Measurements from ENCODE around the gene NRXN3.

The NRXN3 gene

GRCh38 chr14:79581912-79582576 is 1411.9 kb downstream of the NRXN3 start:
- peak; percentile 70 for DNase-seq (ENCODE audit: low read depth)

- DNase-seq (ENCODE audit: low read depth): peak; percentile 81
Observed at GRCh38 chr14:79583738-79584408, 1413.7 kb downstream of the NRXN3 start.

GRCh38 chr14:79584679-79585078 is 1414.5 kb downstream of the NRXN3 start:
- peak; percentile 96 for DNase-seq (ENCODE audit: low read depth)

GRCh38 chr14:79585845-79586244 is 1415.7 kb downstream of the NRXN3 start:
- DNase-seq (ENCODE audit: low read depth): peak; percentile 67

- no peak for DNase-seq (ENCODE audit: low read depth)
Observed at GRCh38 chr14:79586416-79586815, 1416.2 kb downstream of the NRXN3 start.

- no peak for DNase-seq (ENCODE audit: low read depth)
Observed at GRCh38 chr14:79586989-79587598, 1416.9 kb downstream of the NRXN3 start.

- no peak for DNase-seq (ENCODE audit: low read depth)
Observed at GRCh38 chr14:79587875-79588274, 1417.7 kb downstream of the NRXN3 start.

GRCh38 chr14:79588398-79588797 is 1418.2 kb downstream of the NRXN3 start:
- no peak for DNase-seq (ENCODE audit: low read depth)

GRCh38 chr14:79596551-79596950 is 1426.4 kb downstream of the NRXN3 start:
- peak; percentile 83 for DNase-seq (ENCODE audit: low read depth)

GRCh38 chr14:79597566-79597965 is 1427.4 kb downstream of the NRXN3 start:
- peak; percentile 81 for DNase-seq (ENCODE audit: low read depth)

GRCh38 chr14:79598339-79598738 is 1428.2 kb downstream of the NRXN3 start:
- peak; percentile 72 for DNase-seq (ENCODE audit: low read depth)

- no peak for DNase-seq (ENCODE audit: low read depth)
Observed at GRCh38 chr14:79599239-79599638, 1429.1 kb downstream of the NRXN3 start.

GRCh38 chr14:79600406-79600805 is 1430.2 kb downstream of the NRXN3 start:
- no peak for DNase-seq (ENCODE audit: low read depth)

GRCh38 chr14:79601579-79601978 is 1431.4 kb downstream of the NRXN3 start:
- no peak for DNase-seq (ENCODE audit: low read depth)

GRCh38 chr14:79602045-79602444 is 1431.9 kb downstream of the NRXN3 start:
- no peak for DNase-seq (ENCODE audit: low read depth)

- no peak for DNase-seq (ENCODE audit: low read depth)
Observed at GRCh38 chr14:79602742-79603141, 1432.6 kb downstream of the NRXN3 start.

GRCh38 chr14:79605849-79606248 is 1435.7 kb downstream of the NRXN3 start:
- DNase-seq (ENCODE audit: low read depth): no peak

GRCh38 chr14:79608446-79608845 is 1438.3 kb downstream of the NRXN3 start:
- no peak for DNase-seq (ENCODE audit: low read depth)

- DNase-seq (ENCODE audit: low read depth): no peak
Observed at GRCh38 chr14:79613625-79614024, 1443.5 kb downstream of the NRXN3 start.

- DNase-seq (ENCODE audit: low read depth): no peak
Observed at GRCh38 chr14:79614448-79614847, 1444.3 kb downstream of the NRXN3 start.

- no peak for DNase-seq (ENCODE audit: low read depth)
Observed at GRCh38 chr14:79627058-79627457, 1456.9 kb downstream of the NRXN3 start.

- DNase-seq (ENCODE audit: low read depth): no peak
Observed at GRCh38 chr14:79629411-79630287, 1459.5 kb downstream of the NRXN3 start.
